CD14-positive monocyte (primary cell): ENCODE results near the gene POLA1. TPM values are rescaled to one million over a fixed set of nuclear protein-coding genes. Genes with fewer than 3 reads are reported as not detected.

ENCODE experiments used
- DNase-seq, 3 donors: peaks; one replicate each; pipeline ENCODE4 v3.0.0-alpha.2; 2011 to 2022
- H2AFZ ChIP-seq: 2 replicates; pipeline ENCODE4 v1.6.0; 2012; ENCODE audit warnings: mild to moderate bottlenecking, low read depth, low read length, inconsistent platforms; ENCODE audit not compliant: insufficient read depth, poor library complexity, severe bottlenecking
- H3K27ac ChIP-seq, 2 donors: 1 replicate in 1 of 2; 2 replicates in 1 of 2; pipeline ENCODE4 v1.5.1; 2012 to 2013; ENCODE audit warnings: low read length in 2 of 2, control low read depth in 1 of 2, inconsistent platforms in 1 of 2, low read depth in 1 of 2, mild to moderate bottlenecking in 1 of 2
- H3K27me3 ChIP-seq, 2 donors: one replicate each; pipeline versions ENCODE4 v1.6.0 to v1.6.1; 2011 to 2013; ENCODE audit warnings: low read length in 2 of 2; ENCODE audit not compliant: control insufficient read depth in 2 of 2, insufficient read depth in 2 of 2
- H3K36me3 ChIP-seq, 2 donors: replicated peaks in 1 of 2; 1 replicate in 1 of 2; 2 replicates in 1 of 2; pipeline versions ENCODE4 v1.5.1 to v1.6.1; 2012 to 2013; ENCODE audit warnings: low read length in 2 of 2, control low read depth in 1 of 2, inconsistent platforms in 1 of 2, mild to moderate bottlenecking in 1 of 2; ENCODE audit not compliant: insufficient read depth in 2 of 2, control insufficient read depth in 1 of 2
- H3K4me1 ChIP-seq, 2 donors: 1 replicate in 1 of 2; 2 replicates in 1 of 2; pipeline versions ENCODE4 v1.5.1 to v1.6.1; 2012 to 2013; ENCODE audit warnings: low read length in 2 of 2, control low read depth in 1 of 2, inconsistent platforms in 1 of 2, mild to moderate bottlenecking in 1 of 2, moderate library complexity in 1 of 2; ENCODE audit not compliant: insufficient read depth in 2 of 2, control insufficient read depth in 1 of 2
- H3K4me2 ChIP-seq: replicated peaks from 2 replicates; pipeline ENCODE3; 2012; ENCODE audit warnings: low read length, moderate library complexity, mild to moderate bottlenecking; ENCODE audit not compliant: poor library complexity, severe bottlenecking; ENCODE audit errors: extremely low read depth
- H3K4me3 ChIP-seq, 3 experiments: fragments of 200-600 bp in 1 of 3; sonication (generic) in 1 of 3; replicated peaks in 1 of 3; 1 replicate in 2 of 3; 2 replicates in 1 of 3; pipeline ENCODE4 v1.5.1; 2011 to 2013; ENCODE audit warnings: low read length in 3 of 3, mild to moderate bottlenecking in 3 of 3, control low read depth in 2 of 3, low read depth in 2 of 3, inconsistent platforms in 1 of 3, moderate library complexity in 1 of 3
- H3K79me2 ChIP-seq: 2 replicates; pipeline ENCODE4 v1.6.0; 2012; ENCODE audit warnings: mild to moderate bottlenecking, control low read depth, inconsistent platforms, low read length, moderate library complexity; ENCODE audit not compliant: insufficient read depth
- H3K9ac ChIP-seq: 2 replicates; pipeline ENCODE4 v1.6.0; 2017; ENCODE audit warnings: low read length, mild to moderate bottlenecking; ENCODE audit not compliant: insufficient read depth, poor library complexity, severe bottlenecking
- H3K9me3 ChIP-seq, 2 donors: replicated peaks in 1 of 2; 1 replicate in 1 of 2; 2 replicates in 1 of 2; pipeline versions ENCODE4 v1.5.1 to v1.6.1; 2012 to 2013; ENCODE audit warnings: low read length in 2 of 2, control low read depth in 1 of 2; ENCODE audit not compliant: control insufficient read depth in 1 of 2, insufficient read depth in 1 of 2
- H4K20me1 ChIP-seq: 2 replicates; pipeline ENCODE4 v1.6.0; 2012; ENCODE audit warnings: mild to moderate bottlenecking, low read length, control low read depth, moderate library complexity; ENCODE audit not compliant: insufficient read depth
- H3K27ac Mint-ChIP-seq, 7 donors: one replicate each; pipeline ENCODE4 v1.8.0; 2020; ENCODE audit warnings: mild to moderate bottlenecking in 7 of 7, mixed read lengths in 7 of 7, moderate library complexity in 6 of 7, inconsistent platforms in 2 of 7
- H3K27me3 Mint-ChIP-seq, 3 donors: one replicate each; pipeline ENCODE4 v1.8.0; 2021 to 2022; ENCODE audit warnings: low read depth in 3 of 3, mild to moderate bottlenecking in 3 of 3, mixed read lengths in 3 of 3, moderate library complexity in 3 of 3, inconsistent platforms in 1 of 3
- H3K36me3 Mint-ChIP-seq, 2 donors: one replicate each; pipeline ENCODE4 v1.8.0; 2020; ENCODE audit warnings: mixed read lengths in 2 of 2, inconsistent platforms in 1 of 2, mild to moderate bottlenecking in 1 of 2
- H3K4me1 Mint-ChIP-seq: one replicate; pipeline ENCODE4 v1.8.0; 2020; ENCODE audit warnings: mild to moderate bottlenecking, mixed read lengths
- H3K4me3 Mint-ChIP-seq, 2 donors: one replicate each; pipeline ENCODE4 v1.8.0; 2020; ENCODE audit warnings: mild to moderate bottlenecking in 2 of 2, mixed read lengths in 2 of 2, moderate library complexity in 1 of 2
- H3K9me3 Mint-ChIP-seq, 7 donors: one replicate each; pipeline ENCODE4 v1.8.0; 2020 to 2022; ENCODE audit warnings: mixed read lengths in 7 of 7, mild to moderate bottlenecking in 6 of 7, moderate library complexity in 6 of 7, inconsistent platforms in 2 of 7
- WGBS: methylation state at CpG from one replicate; pipeline ENCODE4 v1.1.5; 2013; ENCODE audit warnings: missing lambda C conversion rate; ENCODE audit not compliant: insufficient coverage; 5-methylcytosine and 5-hydroxymethylcytosine counted together
- intact Hi-C, 2 donors: fragments of 100-400 bp; cut with micrococcal nuclease; formaldehyde crosslinking; loops; one replicate each; pipeline versions ENCODE4 v1.15.0 to v1.15.1; 2023
- polyA plus RNA-seq, 3 donors: library from polyadenylated mRNA; depleted of rRNA in 1 of 3; unstranded in 2 of 3; stranded (reverse) in 1 of 3; fragments of 300-500 nt in 2 of 3; fragments of >200 nt in 1 of 3; fragmentation: Illumina TruSeq in 2 of 3; gene quantifications; 1 replicate in 2 of 3; 2 replicates in 1 of 3; pipeline ENCODE4 v1.2.3, GENCODE V29; 2012 to 2021
- TF ChIP-seq, protein P1 (sequence below): fragments of 200-600 bp; IDR thresholded peaks from one replicate; pipeline ENCODE4 v1.8.0; 2022; ENCODE audit warnings: antibody characterized with exemption, mild to moderate bottlenecking

The POLA1 gene
- polyA plus RNA-seq, 3 donors: 1.2 to 1.4 (median 1.3) TPM

DNA sequence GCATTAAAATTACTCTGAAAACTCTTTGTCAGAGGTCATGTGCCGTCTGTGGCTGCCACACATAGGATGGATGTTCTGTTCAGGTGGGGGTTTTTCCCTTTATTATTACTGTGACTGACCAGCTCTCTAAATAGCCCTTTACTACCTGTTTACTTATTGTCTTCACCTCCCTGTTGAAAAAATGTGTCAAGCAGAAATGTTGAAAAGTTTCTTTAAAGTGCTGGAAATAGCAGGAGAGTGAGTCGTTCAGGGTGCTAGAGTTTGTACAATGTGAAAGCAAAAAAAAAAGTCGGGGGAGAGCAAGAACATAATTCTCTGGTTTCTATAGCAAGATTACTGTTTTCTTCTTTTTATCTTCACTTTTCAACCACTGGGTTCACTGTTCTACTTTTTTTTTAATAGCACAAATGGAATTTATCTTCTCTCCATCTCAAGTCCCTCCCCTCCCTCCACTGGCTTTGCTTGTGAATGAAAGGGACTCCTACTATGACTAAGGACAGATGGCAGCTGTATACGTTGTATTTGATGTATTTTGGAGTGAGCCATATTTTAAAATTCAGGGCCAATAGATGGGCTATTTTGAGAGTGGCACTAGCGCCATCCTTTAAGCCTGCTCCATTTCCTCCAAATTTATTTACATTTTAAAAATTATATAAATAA lies 288.7 kb downstream of the POLA1 start:
- no peak overlapping the region for H3K27ac Mint-ChIP-seq
- no peaks in the 10 kb centered on the region for H3K4me1 Mint-ChIP-seq
- WGBS: no CpG with 5 or more reads among the region's 5 CpGs
- Histone ChIP-seq H3K4me1 (no peaks in the 10 kb centered on the region), H3K79me2 (no peaks in the 10 kb centered on the region), H2AFZ (no peak overlapping the region), H3K27me3 (no peaks in the 10 kb centered on the region), H3K4me3 (no peak overlapping the region), H3K9ac (no peak overlapping the region), H3K4me2 (no peak overlapping the region), H3K9me3 (no peaks in the 10 kb centered on the region), H4K20me1 (no peaks in the 10 kb centered on the region), H3K36me3 (no peaks in the 10 kb centered on the region), H3K27ac (no peak overlapping the region)
- TF ChIP-seq, protein P1, sequence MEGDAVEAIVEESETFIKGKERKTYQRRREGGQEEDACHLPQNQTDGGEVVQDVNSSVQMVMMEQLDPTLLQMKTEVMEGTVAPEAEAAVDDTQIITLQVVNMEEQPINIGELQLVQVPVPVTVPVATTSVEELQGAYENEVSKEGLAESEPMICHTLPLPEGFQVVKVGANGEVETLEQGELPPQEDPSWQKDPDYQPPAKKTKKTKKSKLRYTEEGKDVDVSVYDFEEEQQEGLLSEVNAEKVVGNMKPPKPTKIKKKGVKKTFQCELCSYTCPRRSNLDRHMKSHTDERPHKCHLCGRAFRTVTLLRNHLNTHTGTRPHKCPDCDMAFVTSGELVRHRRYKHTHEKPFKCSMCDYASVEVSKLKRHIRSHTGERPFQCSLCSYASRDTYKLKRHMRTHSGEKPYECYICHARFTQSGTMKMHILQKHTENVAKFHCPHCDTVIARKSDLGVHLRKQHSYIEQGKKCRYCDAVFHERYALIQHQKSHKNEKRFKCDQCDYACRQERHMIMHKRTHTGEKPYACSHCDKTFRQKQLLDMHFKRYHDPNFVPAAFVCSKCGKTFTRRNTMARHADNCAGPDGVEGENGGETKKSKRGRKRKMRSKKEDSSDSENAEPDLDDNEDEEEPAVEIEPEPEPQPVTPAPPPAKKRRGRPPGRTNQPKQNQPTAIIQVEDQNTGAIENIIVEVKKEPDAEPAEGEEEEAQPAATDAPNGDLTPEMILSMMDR: no peak
- H3K9me3 Mint-ChIP-seq: peaks cover 0 to 4% (median 0%) of the 10 kb centered on the region in 7 donors
- no peak overlapping the region for H3K4me3 Mint-ChIP-seq
- H3K27me3 Mint-ChIP-seq: peaks cover 0 to 1% (median 0%) of the 10 kb centered on the region in 3 donors
- peaks cover 0 to 12% of the 10 kb centered on the region in 2 donors for H3K36me3 Mint-ChIP-seq
- intact Hi-C loops: no loop called here
- DNase-seq: no peak

DNA sequence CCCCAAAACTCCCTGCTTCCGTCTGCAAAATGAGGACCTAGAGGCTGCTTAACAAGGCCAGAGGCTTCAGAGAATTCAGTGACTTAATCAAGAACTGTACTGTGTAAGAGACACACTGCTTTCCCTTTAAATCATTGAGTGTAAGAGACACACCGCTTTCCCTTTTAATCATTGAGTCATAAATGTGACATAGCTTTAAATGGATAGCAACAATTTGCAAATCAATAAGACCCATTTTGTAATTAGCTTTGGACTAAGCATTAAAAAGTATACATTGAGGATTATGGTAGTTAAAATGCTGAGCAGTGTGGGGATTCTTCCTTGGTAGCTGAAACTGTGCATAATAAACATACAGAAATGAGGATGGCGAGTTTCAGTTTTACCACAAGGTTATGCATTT lies 290.2 kb downstream of the POLA1 start:
- H3K27me3 ChIP-seq: no peaks in the 10 kb centered on the region
- no peak overlapping the region for H3K4me3 ChIP-seq
- no peak for DNase-seq
- H3K9me3 ChIP-seq: no peaks in the 10 kb centered on the region
- H3K27me3 Mint-ChIP-seq: peaks cover 0 to 1% (median 0%) of the 10 kb centered on the region in 3 donors
- H4K20me1 ChIP-seq: no peaks in the 10 kb centered on the region
- H3K79me2 ChIP-seq: no peaks in the 10 kb centered on the region
- H3K4me1 Mint-ChIP-seq: no peaks in the 10 kb centered on the region
- H3K36me3 Mint-ChIP-seq: peaks cover 0 to 13% of the 10 kb centered on the region in 2 donors
- H3K4me3 Mint-ChIP-seq: no peak overlapping the region
- H3K4me1 ChIP-seq: no peaks in the 10 kb centered on the region
- peaks cover 0 to 4% (median 0%) of the 10 kb centered on the region in 7 donors for H3K9me3 Mint-ChIP-seq
- TF ChIP-seq, protein P1: no peak
- H3K27ac ChIP-seq: no peak overlapping the region
- H3K36me3 ChIP-seq: no peaks in the 10 kb centered on the region
- no peak overlapping the region for H3K27ac Mint-ChIP-seq
- intact Hi-C loops: no loop called here
- H3K9ac ChIP-seq: no peak overlapping the region
- no peak overlapping the region for H2AFZ ChIP-seq
- WGBS: no CpG with 5 or more reads among the region's 3 CpGs
- H3K4me2 ChIP-seq: no peak overlapping the region
